Dermis blood vessel endothelial cell (primary cell): ENCODE results near the gene CYP24A1. TPM values are rescaled to one million over a fixed set of nuclear protein-coding genes. Genes with fewer than 3 reads are reported as not detected.

Experiments
- DNase-seq: peaks from one replicate; pipeline ENCODE4 v3.0.0; 2010
- total RNA-seq: library from RNA; depleted of rRNA; stranded (reverse); fragments of >200 nt; gene quantifications from 2 replicates; pipeline ENCODE4 v1.2.3, GENCODE V29; 2014

CYP24A1 gene
- total RNA-seq, 1 donor from 2014 or later, result not detected

GRCh38 chr20:54155736-54156317, 18.0 kb downstream of the CYP24A1 start:
- DNase-seq, result no peak

- no peak for DNase-seq
Observed at GRCh38 chr20:54154439-54154838, 19.3 kb downstream of the CYP24A1 start.

- no peak for DNase-seq
Observed at GRCh38 chr20:54153847-54154246, 19.9 kb downstream of the CYP24A1 start.

GRCh38 chr20:54153041-54153327, 20.8 kb downstream of the CYP24A1 start:
- DNase-seq, result no peak

- DNase-seq, result no peak
Observed at GRCh38 chr20:54152227-54153040, 21.4 kb downstream of the CYP24A1 start.

- no peak for DNase-seq
Observed at GRCh38 chr20:54151511-54152226, 22.1 kb downstream of the CYP24A1 start.

GRCh38 chr20:54151075-54151439, 22.7 kb downstream of the CYP24A1 start:
- DNase-seq, result no peak

- DNase-seq, result no peak
Observed at GRCh38 chr20:54149765-54150264, 24.0 kb downstream of the CYP24A1 start.

GRCh38 chr20:54148947-54149764, 24.6 kb downstream of the CYP24A1 start:
- DNase-seq, result no peak

- DNase-seq, result no peak
Observed at GRCh38 chr20:54146672-54147071, 27.1 kb downstream of the CYP24A1 start.

GRCh38 chr20:54144847-54145414, 28.9 kb downstream of the CYP24A1 start:
- no peak for DNase-seq

GRCh38 chr20:54140927-54141566, 32.7 kb downstream of the CYP24A1 start:
- DNase-seq, result no peak

GRCh38 chr20:54140486-54140885, 33.3 kb downstream of the CYP24A1 start:
- DNase-seq, result no peak

- no peak for DNase-seq
Observed at GRCh38 chr20:54140067-54140466, 33.7 kb downstream of the CYP24A1 start.

- DNase-seq, result no peak
Observed at GRCh38 chr20:54139188-54139587, 34.6 kb downstream of the CYP24A1 start.

- no peak for DNase-seq
Observed at GRCh38 chr20:54138427-54138826, 35.4 kb downstream of the CYP24A1 start.

GRCh38 chr20:54137115-54137514, 36.7 kb downstream of the CYP24A1 start:
- DNase-seq, result no peak

GRCh38 chr20:54134445-54135220, 39.2 kb downstream of the CYP24A1 start:
- DNase-seq, result no peak

- DNase-seq, result no peak
Observed at GRCh38 chr20:54133434-54134427, 40.1 kb downstream of the CYP24A1 start.
